GM19240 (cell line): ENCODE results near the gene ZNF83.
"Not testable (repeated sequence)": the region's sequence is repeated elsewhere in the genome, so short reads cannot be mapped to it uniquely, and the experiment has no call there.

Source experiments
- DNase-seq: peaks from one replicate; pipeline ENCODE4 v3.0.0; 2011; ENCODE audit warnings: low spot score; ENCODE audit not compliant: insufficient read length

The ZNF83 gene

GRCh38 chr19:52637718-52638585 is at the start of gene ZNF83:
TSS of gene ZNF83 (minus strand) at chr19:52638355.
- DNase-seq = peak; percentile 80

DNA sequence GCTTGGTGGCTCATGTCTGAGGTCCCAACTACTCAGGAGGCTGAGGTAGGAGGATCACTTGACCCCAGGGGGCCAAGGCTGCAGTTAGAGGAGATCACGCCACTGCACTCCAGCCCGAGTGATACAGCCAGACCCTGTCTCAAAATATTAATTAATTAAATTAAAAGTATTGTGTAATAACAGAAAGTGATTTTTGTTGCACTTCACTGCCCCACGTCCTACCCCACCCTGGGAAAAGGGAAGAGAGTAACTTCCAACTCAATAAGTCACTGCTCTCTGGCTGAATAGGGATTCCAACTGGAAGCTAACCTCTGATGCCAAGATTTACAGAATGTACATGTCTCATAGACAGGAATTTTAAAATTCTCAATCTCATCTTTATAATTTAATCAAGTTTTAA is 49.5 kb upstream of the ZNF83 start:
- no peak for DNase-seq

DNA sequence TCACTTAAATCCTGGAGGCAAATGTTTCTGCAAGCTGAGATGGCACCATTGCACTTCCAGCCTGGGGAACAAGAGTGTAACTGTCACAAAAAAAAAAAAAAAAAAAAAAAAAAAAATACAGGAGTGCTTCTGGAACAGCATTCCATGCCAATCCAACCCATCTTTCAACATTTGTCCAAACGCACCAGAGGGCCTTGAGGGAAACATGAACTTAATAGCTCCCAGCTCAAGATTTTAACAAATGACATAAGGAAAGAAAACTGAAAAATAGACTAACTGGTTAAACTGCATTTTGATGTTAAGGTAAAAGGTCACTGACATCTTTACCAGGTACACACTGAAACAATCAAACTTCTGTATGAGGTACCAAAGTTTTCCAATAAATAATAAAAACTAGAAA is 47.7 kb upstream of the ZNF83 start:
- DNase-seq = no peak

- DNase-seq = not testable (repeated sequence)
Measured at GRCh38 chr19:52681216-52681615, 43.1 kb upstream of the ZNF83 start.

GRCh38 chr19:52679598-52679997 is 41.4 kb upstream of the ZNF83 start:
- DNase-seq = no peak

- DNase-seq = not testable (repeated sequence)
Measured at GRCh38 chr19:52675239-52675638, 37.1 kb upstream of the ZNF83 start.

DNA sequence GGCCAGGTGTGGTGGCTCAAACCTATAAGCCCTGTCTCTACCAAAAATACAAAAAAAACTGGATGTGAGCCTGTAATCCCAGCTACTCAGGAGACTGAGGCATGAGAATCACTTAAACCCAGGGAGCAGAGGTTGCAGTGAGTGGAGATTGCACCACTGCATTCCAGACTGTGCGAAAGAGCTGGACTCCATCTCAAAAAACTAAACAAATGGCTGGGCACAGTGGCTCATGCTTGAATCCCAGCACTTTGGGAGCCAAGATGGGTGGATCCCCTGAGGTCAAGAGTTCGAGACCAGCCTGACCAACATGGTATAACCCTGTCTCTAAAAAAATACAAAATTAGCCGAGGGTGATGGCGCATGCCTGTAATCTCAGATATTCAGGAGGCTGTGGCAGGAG is 34.9 kb upstream of the ZNF83 start:
- no peak for DNase-seq

- no peak for DNase-seq
Measured at GRCh38 chr19:52670046-52670445, 31.9 kb upstream of the ZNF83 start.

GRCh38 chr19:52669586-52669985 is 31.4 kb upstream of the ZNF83 start:
- no peak for DNase-seq

DNA sequence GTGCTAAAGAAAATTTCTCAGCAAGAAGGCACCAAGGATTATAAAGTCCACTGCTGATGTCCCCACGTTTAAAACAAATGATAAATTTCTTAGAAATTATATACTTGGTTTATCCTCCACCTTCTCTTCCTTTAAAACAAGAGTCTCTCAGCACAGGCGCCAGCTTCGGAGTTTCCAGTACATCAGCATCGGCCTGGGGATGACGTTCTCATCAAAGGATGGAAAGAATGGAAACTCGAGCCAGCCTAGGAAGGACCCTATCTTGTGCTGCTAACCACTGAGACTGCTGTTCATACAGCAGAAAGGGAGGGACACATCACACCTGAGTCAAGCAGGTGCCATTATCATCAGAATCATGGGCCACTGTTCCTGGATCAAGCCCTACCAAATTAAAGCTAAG is 29.8 kb upstream of the ZNF83 start:
- DNase-seq = no peak

GRCh38 chr19:52666506-52666905 is 28.4 kb upstream of the ZNF83 start:
- no peak for DNase-seq

DNA sequence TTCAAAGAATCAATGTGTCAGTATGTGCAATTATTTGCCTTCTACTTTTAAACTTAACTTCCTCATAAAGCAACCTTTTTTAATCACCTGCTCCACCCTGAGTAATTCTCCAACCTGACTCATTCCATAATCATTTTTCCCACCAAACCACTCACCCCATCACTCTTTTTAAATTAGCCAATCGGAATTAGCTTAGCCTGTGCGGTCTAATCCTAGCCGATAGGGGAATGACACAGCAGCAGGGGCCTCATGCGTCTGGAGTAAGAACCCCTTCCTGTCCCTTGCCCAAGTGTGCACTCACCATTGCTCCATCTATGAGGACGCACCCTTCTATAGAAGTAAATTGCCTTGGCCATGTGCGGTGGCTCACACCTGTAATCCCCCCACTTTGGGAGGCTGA is 27.4 kb upstream of the ZNF83 start:
- no peak for DNase-seq

- no peak for DNase-seq
Measured at GRCh38 chr19:52665027-52665426, 26.9 kb upstream of the ZNF83 start.

GRCh38 chr19:52664461-52664860 is 26.3 kb upstream of the ZNF83 start:
- no peak for DNase-seq

DNA sequence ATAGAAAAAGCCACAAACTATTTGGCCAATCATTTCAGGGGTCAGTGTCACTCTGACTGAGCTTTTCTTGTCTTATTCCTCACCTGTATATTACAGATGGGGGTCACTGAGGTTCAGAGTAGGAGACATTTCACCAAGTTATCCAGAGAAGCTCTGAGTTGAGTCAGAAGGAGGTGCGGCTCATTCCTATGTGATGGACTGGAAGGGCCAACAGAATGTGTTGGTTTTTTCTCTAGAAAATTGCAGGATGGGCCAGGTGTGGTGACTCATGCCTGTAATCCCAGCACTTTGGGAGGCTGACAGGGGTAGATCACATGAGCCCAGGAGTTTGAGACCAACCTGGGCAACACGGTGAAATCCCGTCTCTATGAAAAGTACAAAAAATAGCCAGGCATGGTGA is 24.5 kb upstream of the ZNF83 start:
- no peak for DNase-seq

DNA sequence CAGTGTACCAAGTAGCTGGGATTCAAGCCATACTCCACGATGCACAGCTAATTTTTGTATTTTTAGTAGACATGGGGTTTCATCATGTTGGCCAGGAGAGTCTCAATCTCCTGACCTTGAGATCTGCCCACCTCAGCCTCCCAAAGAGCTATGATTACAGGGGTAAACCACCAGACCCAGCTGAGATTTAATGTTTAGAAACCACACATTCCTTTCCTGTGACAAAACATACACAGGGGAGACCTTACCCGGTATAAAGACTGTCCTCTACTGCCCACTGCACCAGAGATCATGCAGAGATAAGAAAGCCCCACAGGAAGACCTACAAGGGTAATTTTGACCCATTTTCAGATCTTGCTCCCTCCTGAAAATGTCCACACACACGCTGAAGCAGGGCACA is 22.8 kb upstream of the ZNF83 start:
- DNase-seq = no peak

DNA sequence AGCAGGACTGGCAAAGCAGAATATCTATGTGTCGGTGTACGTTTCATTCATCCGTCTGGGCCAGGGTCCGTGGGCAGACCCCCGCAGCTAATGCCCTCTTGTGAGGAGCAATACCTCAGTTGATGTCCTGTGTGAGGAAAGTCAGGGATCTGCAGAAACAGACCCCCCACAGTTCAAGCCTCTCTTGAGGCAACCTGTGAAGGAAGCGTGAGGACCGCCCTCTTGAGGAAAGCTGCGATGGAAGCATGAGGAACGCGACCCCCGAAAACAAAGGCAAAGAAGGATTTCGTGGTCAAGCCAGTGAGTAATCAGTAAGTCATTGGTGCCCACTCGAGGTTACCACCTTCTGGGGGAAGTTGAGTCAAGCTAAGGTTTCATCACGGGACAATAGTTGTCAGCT is 20.9 kb upstream of the ZNF83 start:
- no peak for DNase-seq

DNA sequence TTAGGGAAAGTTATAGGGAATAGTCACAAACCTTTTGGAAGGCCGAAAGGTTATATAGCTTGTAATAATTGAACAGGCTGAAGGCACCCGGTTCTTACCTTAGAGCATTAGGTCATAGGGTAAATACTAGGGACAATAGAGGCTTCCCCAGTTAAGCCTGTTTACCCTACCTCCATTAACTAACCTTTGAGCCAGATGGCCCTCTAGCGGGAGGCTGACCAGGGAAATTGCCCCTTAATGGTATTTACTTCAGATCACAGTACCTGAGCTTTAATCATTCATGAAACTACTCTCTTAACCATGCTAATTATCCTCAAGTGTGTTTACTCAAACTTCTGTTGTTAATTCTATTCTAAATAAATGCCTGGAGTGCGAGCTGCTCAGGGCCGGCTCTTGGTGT is 20.4 kb upstream of the ZNF83 start:
- DNase-seq = no peak

GRCh38 chr19:52653161-52653560 is 15.0 kb upstream of the ZNF83 start:
- no peak for DNase-seq

DNA sequence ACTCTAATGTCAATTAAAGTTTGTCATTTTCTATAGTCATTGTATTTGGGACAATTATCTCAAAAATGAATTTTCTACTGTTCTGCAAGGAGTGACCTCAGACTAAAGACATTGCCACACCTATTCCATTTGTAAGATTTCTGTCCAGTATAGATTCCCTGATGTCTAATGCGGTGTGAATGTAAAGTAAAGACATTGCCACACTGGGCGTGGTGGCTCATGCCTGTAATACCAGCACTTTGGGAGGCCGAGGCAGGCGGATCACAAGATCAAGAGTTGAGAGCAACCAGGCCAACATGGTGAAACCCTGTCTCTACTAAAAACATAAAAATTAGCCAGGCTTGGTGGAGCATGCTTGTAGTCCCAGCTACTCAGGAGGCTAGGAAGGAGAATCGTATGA is 13.8 kb upstream of the ZNF83 start:
- no peak for DNase-seq

DNA sequence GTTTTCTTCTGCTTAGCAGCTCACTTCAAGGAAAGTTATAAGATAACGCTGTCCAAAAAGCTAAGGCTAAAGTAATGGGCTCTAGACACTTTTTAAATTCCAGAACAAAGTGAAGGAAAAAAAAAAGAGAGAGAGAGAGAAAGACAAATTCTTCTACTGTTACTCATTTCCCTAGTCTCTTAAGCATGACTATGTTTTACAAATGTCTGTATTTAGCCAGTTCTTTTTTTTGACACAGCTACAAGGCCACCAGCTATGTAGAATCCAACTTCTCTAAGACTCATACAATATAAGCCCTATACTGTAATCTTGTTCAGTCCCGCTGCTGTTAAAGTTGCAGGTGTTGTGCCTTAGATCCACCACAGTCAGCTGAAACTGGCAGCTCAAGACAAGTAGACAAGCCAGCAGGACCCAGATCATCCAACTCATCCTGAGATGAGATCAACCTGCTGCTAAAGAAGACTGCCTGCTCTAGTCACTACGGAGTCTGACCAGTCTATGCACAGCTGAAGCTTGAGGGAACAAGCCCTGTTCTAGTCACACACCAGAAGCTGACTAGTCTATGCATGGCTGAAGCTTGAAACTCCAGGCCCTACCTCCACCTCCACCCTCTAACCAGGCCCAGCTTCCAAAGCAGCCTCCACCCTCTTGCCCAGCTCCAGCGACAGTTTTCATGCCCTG is 10.3 kb upstream of the ZNF83 start:
- no peak for DNase-seq

DNA sequence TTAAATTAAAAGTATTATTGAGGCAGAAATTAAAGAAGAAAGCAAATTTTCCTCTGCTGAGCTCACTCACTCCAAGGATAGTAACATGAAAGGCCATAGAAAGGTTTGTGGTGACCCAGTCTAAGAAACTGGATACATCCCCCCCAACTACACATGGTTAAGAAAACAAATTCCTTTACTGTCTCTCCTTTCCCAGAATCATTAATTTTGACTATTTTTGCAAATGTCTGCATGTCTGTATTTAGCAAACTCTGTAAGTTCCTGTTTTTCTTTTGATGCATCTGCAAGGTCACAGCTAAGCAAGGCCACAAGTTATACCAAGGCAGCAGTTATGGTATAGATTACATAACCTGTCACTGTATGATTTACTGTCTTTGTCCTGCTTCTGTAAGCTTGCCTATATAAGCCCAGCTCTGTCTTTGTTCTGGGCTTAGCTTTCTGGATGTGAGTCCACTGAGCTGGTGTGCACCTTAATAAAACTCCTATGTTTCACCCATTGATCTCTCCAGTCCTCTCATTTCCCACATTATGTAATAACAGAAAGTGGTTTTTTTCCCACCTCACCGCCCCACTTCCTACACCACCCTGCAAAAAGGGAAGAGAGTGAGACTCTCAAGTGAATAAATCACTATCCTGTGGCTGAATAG is 8.5 kb upstream of the ZNF83 start:
- no peak for DNase-seq
